Epidermal melanocyte (primary cell): ENCODE results near the gene RPS19BP1.
A peak's percentile ranks its signal among the peaks of the same experiment; 100 is the strongest.
"Not testable (repeated sequence)": the region's sequence is repeated elsewhere in the genome, so short reads cannot be mapped to it uniquely, and the experiment has no call there.

Experiments used
- DNase-seq: peaks from one replicate; pipeline ENCODE4 v3.0.0; 2011; ENCODE audit warnings: low spot score; ENCODE audit not compliant: insufficient read length

RPS19BP1 gene

DNA sequence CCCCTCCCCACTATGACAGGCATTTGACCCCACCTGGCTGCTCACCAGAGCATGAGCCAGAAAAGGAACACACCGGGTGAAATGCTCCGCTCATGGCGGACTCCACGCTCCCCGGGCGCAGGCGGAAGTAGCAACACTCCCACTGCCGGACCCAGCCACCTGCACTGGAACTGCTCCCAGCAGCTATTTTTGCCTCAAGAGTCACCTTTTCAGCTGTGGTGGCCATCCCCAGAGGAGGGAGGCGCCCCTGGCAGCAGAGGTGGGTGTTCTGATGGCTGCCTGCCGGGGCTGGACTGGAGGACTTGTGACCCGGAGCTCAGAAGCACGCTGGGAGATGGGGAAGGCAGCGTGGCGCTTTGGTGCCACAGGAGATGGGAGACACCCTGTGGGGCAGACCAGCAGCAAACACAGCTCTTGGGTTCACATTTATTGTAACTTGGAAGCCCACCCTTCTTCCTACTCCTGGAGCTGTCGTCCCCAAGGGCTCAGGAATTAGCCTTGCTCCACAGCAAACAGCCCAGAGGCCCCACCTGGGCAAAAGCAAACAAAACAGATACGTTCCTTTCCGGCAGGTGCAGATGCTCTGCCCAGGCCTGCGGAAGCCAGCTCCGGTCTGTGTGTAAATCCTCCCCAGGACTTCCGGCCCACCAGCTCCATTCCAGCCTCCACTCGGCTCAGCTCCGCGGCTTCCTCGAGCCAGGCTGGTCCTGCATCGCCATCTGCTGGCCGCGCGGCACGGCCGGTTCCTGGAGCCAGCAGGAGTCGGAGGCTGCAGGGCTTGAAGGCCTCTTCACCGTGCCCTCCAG lies 3.7 kb downstream of the RPS19BP1 start:
- DNase-seq, result peak; percentile 74

DNA sequence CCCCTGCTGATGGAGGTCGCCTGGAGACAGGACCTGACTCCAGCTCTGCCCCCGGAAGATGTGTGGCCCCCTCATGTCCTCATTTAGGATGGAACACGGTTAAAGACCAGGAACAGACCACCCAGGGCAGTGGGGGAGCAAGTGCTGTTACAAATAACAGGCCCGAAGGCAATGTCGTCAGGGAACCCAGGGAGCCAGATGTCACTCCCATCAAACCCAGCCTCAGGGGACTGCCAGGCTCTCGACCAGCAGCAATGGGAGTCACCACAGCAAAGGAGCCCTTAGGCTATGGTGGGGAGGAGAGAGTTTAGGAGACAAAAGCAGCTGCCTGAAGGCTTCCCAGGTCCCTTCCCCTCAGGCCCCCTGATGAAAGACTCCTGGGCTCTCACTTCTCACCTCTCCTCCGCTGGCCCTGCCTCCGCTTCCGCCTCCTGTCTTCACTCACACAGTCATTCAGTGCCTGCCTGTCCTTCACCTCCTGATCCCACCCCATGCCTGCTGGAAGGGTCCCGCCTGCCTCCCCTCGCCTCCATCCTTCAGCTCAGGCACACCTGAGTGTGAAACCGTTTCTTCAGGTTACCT lies 4.4 kb downstream of the RPS19BP1 start:
- DNase-seq, result no peak

DNA sequence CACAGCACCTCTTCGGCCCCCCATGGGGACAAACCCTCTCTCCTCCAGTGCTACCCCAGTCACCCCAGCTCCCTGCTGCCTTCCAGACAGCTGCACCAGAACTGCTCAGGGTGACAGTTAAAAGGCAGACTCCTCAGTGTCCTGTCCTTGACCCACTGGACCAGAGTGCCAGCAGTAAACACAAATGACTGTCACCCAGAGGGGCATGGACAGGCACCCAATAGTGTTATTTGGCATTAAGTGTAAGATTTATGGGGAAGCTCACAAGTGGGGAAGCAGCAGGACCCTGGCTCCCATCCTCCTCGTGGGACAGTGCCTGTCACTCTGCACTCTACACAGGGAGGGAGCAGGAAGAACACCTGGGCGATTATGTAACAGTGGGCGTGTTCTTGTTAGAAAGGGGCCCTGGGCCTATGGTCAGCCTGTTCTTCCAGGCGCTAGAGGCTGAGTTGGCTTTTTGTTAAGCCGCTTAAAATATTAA lies 5.0 kb downstream of the RPS19BP1 start:
- DNase-seq, result no peak

DNA sequence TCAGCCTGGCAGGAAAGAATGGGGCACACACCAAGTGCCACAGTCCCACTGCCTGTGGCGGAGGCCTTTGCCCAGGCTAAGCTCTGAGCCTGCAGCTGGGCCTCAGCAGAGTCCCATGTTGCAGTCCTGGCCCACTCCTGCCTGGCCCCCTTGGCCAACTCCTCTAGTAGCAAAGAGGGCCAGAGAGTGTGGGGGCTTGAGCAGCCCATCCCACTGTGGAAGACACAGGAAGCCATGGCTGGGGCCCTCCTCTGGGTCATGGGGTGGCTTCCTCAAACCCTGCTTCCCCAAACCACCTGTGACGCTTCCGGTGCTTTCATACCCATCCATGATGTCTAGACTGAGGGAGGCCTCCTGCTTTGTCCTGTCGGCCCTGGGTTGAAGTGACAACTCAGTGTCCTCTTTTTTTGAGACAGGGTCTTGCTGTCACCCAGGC lies 5.8 kb downstream of the RPS19BP1 start:
- DNase-seq, result no peak

DNA sequence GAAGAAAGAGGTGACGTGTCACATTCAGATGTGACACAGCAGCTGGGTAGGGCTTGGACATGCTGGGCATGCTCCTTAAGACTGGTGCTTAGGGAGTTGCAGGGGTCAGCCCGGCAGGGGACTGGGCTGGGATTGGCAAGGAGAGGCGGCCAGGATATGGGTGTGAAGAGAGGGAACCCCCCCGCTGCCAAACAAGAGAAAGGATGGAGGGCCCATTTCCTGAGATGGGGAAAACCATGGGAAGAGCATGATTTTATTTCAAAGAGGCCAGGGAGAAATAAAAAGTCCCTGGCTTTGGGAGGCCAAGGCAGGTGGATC lies 6.9 kb downstream of the RPS19BP1 start:
- no peak for DNase-seq

DNA sequence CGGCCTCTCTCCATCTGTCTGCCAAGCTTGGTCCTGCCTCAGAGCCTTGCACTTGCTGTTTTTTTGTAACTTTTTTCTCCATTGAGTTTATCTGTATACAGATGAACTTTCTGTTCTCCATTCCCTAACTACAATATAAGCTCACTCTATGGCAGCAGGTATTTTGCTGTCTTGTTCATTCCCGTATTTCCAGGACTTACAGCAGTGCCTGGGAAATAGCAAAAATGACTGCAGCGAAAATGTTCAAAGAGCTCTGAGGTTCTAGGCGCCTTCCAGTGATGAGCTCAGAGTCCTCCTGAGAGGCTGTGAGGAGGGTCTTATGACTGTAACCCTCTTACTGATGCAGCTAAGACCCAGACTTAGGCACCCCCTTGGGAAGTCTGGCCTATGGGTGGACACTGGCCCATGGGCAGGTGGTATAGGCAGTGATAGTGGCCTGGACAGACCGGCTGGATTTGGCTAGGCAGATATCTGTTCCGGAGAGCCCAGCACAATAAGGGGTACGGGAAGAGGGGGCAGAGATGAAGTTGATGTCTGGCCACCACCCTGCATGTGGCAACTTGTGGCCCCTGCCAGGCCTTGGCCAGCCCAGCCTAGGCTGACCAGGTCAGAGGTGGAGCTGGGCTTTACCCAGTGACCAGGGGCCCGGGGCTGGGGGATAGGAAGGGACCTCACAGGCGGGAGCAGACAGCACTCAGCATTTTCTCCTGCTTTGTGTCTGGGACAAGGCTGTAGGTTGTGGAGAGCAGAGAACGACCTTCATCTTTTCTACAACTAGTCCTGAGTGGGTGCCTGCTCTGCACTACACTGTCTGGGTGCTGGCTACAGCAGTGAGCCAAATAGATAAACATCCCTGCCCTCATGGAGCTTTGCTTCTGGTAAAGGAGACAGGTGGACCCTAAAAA lies 7.5 kb downstream of the RPS19BP1 start:
- no peak for DNase-seq

DNA sequence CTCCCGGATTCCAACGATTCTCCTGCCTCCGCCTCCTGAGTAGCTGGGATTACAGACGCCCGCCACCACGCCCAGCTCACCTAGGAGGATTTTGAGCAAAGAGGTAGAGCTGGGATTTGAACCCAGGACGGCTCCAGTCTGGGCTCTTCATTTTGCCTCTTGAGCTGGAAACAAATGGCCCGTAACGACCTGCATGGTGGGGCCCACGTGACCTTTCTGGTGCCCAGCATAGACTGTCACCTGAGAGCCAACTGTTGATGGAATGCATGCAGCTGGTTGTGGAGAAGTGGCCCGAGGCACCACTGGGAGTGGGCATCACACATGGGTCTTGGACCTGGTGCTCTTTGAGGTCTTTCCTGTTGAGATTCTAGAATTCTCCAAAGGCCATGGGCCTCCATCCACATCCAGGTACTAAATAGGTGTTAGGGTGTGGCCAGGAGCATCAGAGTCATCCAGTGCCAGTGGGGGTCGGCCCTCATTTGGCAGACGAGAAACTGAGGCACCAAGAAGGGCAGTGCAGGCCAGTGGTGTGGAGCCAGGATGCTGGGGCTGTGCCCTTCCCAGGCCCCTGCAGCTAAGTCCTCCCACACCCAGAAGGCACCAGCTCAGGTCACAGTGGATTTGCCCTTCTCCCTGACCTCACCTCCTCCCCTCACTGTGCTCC lies 8.3 kb downstream of the RPS19BP1 start:
- DNase-seq, result no peak

DNA sequence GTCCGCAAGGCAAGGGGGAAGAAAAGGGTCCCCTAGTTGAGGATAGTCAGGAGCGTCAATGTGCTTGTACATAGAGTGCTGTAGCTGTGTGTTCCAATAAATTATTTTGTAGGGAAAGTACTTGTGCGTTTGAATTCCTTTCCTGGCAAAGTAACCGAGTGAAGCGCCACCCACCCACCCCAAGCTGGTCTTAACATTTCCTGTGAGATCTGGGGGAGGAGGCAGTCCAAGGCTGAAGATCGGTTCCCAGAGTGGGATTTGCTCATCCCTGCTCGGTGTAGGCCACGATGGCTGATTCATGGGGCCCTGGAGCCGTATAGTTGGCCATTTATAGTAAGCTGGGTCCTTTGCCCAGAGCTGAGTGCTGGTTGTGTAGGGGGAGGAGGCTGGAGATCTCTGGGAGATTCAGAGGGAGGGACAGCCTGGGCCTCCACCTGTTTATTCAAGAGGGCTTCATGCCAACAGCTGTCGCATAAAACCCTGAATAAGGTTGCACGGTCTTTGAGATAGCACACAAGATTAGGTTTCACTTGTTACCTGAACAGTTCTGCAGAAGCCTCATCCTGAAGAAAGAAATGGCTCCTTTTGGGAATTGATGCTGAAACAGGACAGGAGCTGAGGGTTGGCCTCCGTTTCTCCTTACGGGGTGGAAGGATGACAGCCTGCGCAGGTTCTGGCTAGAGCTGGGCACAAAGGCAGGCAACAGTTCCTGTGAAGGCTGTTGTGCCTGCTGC lies 9.8 kb downstream of the RPS19BP1 start:
- no peak for DNase-seq

DNA sequence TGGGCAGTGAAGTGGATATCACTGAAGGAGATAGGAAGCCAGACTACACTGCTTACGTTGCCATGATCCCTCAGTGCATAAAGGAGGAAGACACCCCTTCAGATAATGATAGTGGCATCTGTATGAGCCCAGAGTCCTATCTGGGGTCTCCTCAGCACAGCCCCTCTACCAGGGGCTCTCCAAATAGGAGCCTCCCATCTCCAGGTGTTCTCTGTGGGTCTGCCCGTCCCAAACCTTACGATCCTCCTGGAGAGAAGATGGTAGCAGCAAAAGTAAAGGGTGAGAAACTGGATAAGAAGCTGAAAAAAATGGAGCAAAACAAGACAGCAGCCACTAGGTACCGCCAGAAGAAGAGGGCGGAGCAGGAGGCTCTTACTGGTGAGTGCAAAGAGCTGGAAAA lies 10.5 kb downstream of the RPS19BP1 start:
- DNase-seq, result not testable (repeated sequence)

DNA sequence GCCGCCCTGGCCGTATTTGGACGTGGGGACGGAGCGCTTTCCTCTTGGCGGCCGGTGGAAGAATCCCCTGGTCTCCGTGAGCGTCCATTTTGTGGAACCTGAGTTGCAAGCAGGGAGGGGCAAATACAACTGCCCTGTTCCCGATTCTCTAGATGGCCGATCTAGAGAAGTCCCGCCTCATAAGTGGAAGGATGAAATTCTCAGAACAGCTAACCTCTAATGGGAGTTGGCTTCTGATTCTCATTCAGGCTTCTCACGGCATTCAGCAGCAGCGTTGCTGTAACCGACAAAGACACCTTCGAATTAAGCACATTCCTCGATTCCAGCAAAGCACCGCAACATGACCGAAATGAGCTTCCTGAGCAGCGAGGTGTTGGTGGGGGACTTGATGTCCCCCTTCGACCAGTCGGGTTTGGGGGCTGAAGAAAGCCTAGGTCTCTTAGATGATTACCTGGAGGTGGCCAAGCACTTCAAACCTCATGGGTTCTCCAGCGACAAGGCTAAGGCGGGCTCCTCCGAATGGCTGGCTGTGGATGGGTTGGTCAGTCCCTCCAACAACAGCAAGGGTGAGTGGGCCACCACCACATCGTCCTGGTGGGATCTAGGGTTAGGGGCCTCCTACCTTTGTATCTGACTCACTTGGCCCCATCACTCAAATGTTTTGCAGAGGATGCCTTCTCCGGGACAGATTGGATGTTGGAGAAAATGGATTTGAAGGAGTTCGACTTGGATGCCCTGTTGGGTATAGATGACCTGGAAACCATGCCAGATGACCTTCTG lies 11.3 kb downstream of the RPS19BP1 start:
- DNase-seq, result peak; percentile 55

DNA sequence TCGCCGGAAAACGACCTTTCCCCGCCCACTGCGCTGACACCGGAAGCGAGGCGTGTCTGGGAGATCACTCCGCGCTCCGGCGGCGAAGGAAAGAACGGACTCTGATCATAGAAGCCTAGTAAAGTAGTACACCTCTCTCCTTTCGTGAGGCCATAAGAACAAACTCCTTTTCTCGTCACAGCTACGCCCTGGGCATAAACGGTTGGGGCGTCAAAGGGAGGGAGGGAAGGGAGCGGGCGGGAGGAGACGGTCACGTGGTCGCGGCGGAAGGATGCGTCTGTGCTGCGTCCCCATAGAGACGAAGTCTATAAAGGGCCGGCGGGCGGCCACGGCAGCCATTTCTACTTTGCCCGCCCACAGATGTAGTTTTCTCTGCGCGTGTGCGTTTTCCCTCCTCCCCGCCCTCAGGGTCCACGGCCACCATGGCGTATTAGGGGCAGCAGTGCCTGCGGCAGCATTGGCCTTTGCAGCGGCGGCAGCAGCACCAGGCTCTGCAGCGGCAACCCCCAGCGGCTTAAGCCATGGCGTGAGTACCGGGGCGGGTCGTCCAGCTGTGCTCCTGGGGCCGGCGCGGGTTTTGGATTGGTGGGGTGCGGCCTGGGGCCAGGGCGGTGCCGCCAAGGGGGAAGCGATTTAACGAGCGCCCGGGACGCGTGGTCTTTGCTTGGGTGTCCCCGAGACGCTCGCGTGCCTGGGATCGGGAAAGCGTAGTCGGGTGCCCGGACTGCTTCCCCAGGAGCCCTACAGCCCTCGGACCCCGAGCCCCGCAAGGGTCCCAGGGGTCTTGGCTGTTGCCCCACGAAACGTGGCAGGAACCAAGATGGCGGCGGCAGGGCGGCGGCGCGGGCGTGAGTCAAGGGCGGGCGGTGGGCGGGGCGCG lies 12.1 kb downstream of the RPS19BP1 start, which contains the start of gene ATF4:
Gene ATF4, plus strand, starts transcription at position 337 of the 880 bp plus-strand sequence. CDS start 884 bp downstream, outside the sequence.
- DNase-seq, result peak; percentile 91

DNA sequence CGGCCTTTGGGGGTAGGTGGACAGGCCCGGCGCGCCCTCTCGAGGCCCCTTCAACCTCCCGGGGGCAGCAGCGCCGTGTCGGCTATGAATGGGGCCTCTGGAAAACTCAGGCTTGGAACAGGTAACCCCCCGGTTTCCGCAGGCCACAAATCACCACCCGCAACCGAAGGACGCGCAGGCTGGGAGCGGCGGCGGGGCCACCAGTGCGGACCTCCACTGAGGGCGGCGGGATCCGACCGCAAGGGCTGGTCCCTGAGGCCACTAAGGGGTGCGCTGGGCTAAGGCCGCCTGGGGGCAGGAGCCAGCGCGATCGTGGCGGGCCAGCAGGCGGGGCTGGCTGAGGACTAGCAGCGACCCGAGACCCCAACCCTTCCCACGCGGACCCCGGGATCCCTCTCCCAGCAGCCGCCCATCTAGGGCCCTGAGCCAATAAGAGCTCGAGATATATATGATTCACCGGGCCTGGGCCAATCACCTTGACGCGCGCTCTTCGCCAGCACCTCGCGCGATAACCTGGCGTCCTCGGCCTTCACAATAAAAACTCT lies 12.8 kb downstream of the RPS19BP1 start:
- DNase-seq, result peak; percentile 99

DNA sequence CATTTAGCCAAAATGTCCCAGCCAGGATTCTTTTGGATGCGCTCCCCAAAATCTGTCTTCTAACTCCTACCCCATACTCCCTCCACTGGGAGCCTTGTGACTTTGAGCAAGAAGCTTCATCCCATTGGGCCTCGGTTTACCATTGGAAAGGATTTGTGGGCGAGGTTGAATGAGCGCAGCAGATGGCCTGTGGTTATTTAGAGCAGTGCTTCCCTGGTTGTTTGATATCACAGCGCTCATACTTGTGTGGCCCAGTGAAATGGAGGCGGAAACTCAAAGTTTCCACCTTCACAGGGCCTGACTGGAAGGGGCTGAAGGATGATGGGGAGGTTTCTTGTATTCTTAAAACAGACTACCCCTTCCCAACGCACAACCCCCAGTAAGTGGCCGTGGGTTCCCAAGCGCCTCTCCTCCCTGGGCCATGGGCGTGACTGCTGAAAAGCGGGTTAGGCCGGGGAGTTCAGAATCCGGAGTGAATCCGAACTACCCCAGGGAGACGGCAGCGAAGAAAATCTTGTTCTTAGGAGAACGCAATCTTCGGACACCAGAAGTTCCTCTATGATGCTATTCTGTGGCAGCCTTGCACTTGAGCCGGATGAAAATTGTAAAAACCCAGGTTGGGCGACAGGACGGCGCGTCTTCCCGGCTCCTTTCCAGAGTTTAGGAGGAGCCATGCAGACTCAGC lies 13.4 kb downstream of the RPS19BP1 start:
- DNase-seq, result peak; percentile 69

DNA sequence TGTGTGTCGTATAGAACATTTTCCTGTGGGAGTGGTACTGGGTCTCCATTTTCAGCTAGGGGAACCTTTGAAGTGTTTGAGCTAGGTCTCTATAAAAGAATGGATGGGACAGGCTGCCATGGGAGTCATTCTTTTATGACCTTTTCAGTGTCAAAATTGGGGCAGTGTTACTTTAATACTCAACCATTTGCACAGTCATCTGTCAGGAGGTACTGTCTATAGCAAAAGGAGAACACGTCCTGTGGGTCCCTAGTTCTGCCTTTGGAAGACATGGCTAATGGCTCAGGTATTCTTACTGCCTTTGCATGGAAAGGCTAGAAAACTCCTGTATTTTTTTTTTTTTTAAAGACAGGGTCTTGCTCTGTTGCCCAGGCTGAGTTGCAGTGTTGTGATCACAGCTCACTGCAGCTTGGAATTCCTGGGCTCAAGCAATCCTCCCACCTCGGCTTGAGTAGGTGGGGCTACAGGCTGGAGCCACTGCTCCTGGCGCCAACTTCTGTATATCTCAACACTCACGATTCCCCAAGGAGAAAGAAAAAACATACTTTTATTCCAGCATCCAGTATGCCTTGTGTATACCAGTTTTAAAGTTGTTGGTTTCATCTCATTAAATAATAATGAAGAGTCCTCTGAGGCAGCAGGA lies 14.3 kb downstream of the RPS19BP1 start:
- no peak for DNase-seq

DNA sequence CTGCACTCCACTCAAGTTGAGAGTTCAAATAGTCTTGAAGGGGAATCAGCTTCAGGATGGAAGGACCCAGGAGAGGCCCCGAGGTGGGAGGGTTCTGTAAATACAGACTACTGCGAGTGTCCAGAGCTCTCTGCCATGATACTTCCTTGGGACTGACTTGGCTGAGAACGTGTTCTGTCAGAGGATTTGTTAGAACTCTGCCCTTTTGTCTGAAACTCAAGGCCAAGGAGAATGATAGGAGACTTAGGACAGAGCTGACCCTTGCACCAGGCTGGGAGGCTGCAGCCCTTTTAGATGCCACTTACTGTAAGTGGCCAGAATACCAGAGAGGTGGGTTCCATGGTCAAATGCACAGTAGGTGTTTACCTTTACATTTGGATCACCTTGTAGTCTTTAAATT lies 15.1 kb downstream of the RPS19BP1 start:
- no peak for DNase-seq

DNA sequence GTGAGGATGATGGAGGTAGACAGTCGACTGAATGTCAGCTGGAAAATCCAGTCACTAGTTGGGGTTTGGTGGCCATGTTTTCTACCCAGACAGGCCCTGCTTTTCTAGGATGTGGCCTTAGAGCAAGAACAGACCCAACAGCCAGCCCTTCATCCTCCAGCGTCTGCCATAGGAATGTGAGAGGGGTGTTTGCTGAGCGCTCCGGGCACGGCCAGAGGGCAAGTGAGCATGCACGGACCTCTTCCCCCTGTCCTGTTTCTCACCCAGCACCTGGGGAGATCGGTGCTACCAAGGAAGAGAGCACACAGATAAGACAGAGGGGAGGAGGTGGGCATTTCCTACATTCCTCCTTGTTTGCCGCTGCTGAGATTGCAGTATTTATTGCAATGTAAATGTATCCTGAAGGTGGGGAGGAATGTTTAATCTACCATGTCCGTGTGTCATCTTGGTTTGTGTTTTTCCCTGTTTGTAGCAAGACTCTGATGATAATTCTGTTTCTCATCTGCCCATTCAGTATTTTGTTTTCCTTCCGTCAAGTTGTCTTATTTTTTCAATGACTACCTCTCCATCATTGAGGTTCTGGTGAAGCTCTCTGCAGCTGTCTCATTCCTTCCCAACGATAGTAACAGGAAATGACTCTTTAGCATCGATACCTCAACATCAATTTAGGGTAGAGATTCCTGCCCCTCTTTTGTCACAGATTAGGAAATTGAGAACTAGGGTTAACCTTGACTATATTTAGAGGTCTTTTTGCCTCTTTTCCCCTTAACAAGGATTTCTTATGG lies 17.1 kb downstream of the RPS19BP1 start:
- DNase-seq, result no peak
